Measurements from ENCODE around the gene ARMH4. TPM values are rescaled to one million over a fixed set of nuclear protein-coding genes. Genes with fewer than 3 reads are reported as not detected.

Gene ARMH4
- total and polyA plus RNA-seq, 2 donors (not counting 1 experiment from before 2014, with no cell fraction given): not detected

GRCh38 chr14:57987596-57988300 lies 164.3 kb downstream of the ARMH4 start:
- Histone ChIP-seq H2AFZ (ENCODE audit: insufficient read depth, low read depth, low read length, poor library complexity, severe bottlenecking) (no peak overlapping the region), H3K27ac (ENCODE audit: low read length in 2 of 2) (no peak overlapping the region), H3K4me1 (ENCODE audit: control insufficient read depth in 2 of 2, insufficient read depth in 2 of 2, low read length in 2 of 2) (no peaks in the 10 kb centered on the region), H3K36me3 (replicated peaks in 1 of 2; ENCODE audit: control extremely low read depth in 1 of 2, control insufficient read depth in 1 of 2, extremely low read depth in 1 of 2, insufficient read depth in 2 of 2, low read length in 1 of 2) (no peaks in the 10 kb centered on the region), H3K9me3 (ENCODE audit: control extremely low read depth in 1 of 3, control insufficient read depth in 2 of 3, insufficient read depth in 1 of 3, low read length in 2 of 3) (no peaks in the 10 kb centered on the region), H3K4me2 (replicated peaks; ENCODE audit: low read depth, low read length, poor library complexity, severe bottlenecking) (no peak overlapping the region), H3K4me3 (ENCODE audit: control extremely low read depth in 1 of 5, extremely low read depth in 1 of 5, insufficient read depth in 1 of 5, low read depth in 2 of 5, low read length in 4 of 5) (no peak overlapping the region), H3K9ac (ENCODE audit: low read length) (no peak overlapping the region), H4K20me1 (ENCODE audit: control insufficient read depth, insufficient read depth, low read length, poor library complexity, severe bottlenecking) (no peaks in the 10 kb centered on the region), H3K27me3 (replicated peaks in 1 of 4; ENCODE audit: control extremely low read depth in 1 of 4, control insufficient read depth in 3 of 4, insufficient read depth in 4 of 4, low read length in 3 of 4) (peaks cover 0 to 3% (median 0%) of the 10 kb centered on the region in 4 experiments), H3K79me2 (ENCODE audit: control insufficient read depth, insufficient read depth, low read length) (no peaks in the 10 kb centered on the region)
- no peaks in the 10 kb centered on the region for H3K9me3 Mint-ChIP-seq (ENCODE audit: insufficient read depth)
- H3K4me3 Mint-ChIP-seq: no peak overlapping the region
- TF ChIP-seq CTCF (IDR thresholded peaks at IDR 0.05): no peak
- no peak for TF ChIP-seq EZH2 (IDR thresholded peaks at IDR 0.05; ENCODE audit: borderline replicate concordance, insufficient read depth, low read depth, low read length, poor library complexity, severe bottlenecking)
- intact Hi-C loops (cut with micrococcal nuclease): no loop called here
- no peak overlapping the region for H3K27ac Mint-ChIP-seq
- no peak for DNase-seq
- ChIA-PET POLR2A (no interaction called here), CTCF (no interaction called here)
- no peaks in the 10 kb centered on the region for H3K4me1 Mint-ChIP-seq
- WGBS (ENCODE audit: insufficient coverage): 71% methylated on average over 6 of the region's 6 CpGs
- no peak for ATAC-seq (ENCODE audit: low read depth)
- peaks cover 4% of the 10 kb centered on the region for H3K27me3 Mint-ChIP-seq

DNA sequence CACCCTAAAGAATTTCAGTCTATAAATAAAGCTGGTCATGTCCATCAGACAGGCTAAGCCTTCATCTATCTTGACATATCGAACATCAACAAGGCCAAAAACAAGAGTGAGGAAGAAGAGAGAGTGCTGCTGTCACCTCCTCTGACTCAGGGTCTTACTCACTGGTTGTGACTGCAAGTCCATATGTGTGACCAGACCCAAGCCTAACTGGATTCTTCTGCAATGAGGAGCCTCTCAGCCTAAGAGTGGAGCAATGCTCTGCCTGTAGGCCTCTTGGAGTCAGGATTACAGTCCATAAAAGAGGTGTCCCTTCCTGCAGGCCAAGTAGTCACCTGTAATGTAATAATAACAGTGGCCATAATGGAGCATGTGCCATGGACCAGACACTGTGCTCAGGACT lies 165.0 kb downstream of the ARMH4 start:
- Histone ChIP-seq H3K27me3 (replicated peaks in 1 of 4; ENCODE audit: control extremely low read depth in 1 of 4, control insufficient read depth in 3 of 4, insufficient read depth in 4 of 4, low read length in 3 of 4) (peaks cover 0 to 3% (median 0%) of the 10 kb centered on the region in 4 experiments), H3K9ac (ENCODE audit: low read length) (no peak overlapping the region), H2AFZ (ENCODE audit: insufficient read depth, low read depth, low read length, poor library complexity, severe bottlenecking) (no peak overlapping the region), H3K4me2 (replicated peaks; ENCODE audit: low read depth, low read length, poor library complexity, severe bottlenecking) (no peak overlapping the region), H3K4me3 (ENCODE audit: control extremely low read depth in 1 of 5, extremely low read depth in 1 of 5, insufficient read depth in 1 of 5, low read depth in 2 of 5, low read length in 4 of 5) (no peak overlapping the region), H3K4me1 (ENCODE audit: control insufficient read depth in 2 of 2, insufficient read depth in 2 of 2, low read length in 2 of 2) (no peaks in the 10 kb centered on the region), H3K36me3 (replicated peaks in 1 of 2; ENCODE audit: control extremely low read depth in 1 of 2, control insufficient read depth in 1 of 2, extremely low read depth in 1 of 2, insufficient read depth in 2 of 2, low read length in 1 of 2) (no peaks in the 10 kb centered on the region), H3K79me2 (ENCODE audit: control insufficient read depth, insufficient read depth, low read length) (no peaks in the 10 kb centered on the region), H3K9me3 (ENCODE audit: control extremely low read depth in 1 of 3, control insufficient read depth in 2 of 3, insufficient read depth in 1 of 3, low read length in 2 of 3) (no peaks in the 10 kb centered on the region), H4K20me1 (ENCODE audit: control insufficient read depth, insufficient read depth, low read length, poor library complexity, severe bottlenecking) (no peaks in the 10 kb centered on the region), H3K27ac (ENCODE audit: low read length in 2 of 2) (no peak overlapping the region)
- WGBS (ENCODE audit: insufficient coverage): 100% methylated on average over 1 of the region's 1 CpG
- ChIA-PET CTCF (no interaction called here), POLR2A (no interaction called here)
- Mint-ChIP-seq H3K27me3 (peaks cover 4% of the 10 kb centered on the region), H3K27ac (no peak overlapping the region), H3K9me3 (ENCODE audit: insufficient read depth) (no peaks in the 10 kb centered on the region), H3K4me1 (no peaks in the 10 kb centered on the region), H3K4me3 (no peak overlapping the region)
- no peak for DNase-seq
- TF ChIP-seq CTCF (IDR thresholded peaks at IDR 0.05) (no peak), EZH2 (IDR thresholded peaks at IDR 0.05; ENCODE audit: borderline replicate concordance, insufficient read depth, low read depth, low read length, poor library complexity, severe bottlenecking) (no peak)
- intact Hi-C loops (cut with micrococcal nuclease): no loop called here
- ATAC-seq (ENCODE audit: low read depth): no peak

Data from B cell (primary cell).